ENCODE measurements around the gene SLC13A5.

The SLC13A5 gene

GRCh38 chr17:6638046-6638908, 74.9 kb downstream of the SLC13A5 start:
- TF ChIP-seq POLR2A (IDR thresholded peaks at IDR 0.05; ENCODE audit: low read length) (no peak), GATA1 (IDR thresholded peaks at IDR 0.05; ENCODE audit: low read depth, low read length) (no peak)
- peak in 1 of 2 experiments; percentile 20 for DNase-seq

GRCh38 chr17:6637458-6637840, 75.7 kb downstream of the SLC13A5 start:
- DNase-seq, result no peak
- TF ChIP-seq GATA1 (IDR thresholded peaks at IDR 0.05; ENCODE audit: low read depth, low read length), result no peak
- no peak for TF ChIP-seq POLR2A (IDR thresholded peaks at IDR 0.05; ENCODE audit: low read length)

- no peak for DNase-seq
- TF ChIP-seq POLR2A (IDR thresholded peaks at IDR 0.05; ENCODE audit: low read length) (no peak), GATA1 (IDR thresholded peaks at IDR 0.05; ENCODE audit: low read depth, low read length) (no peak)
Measured at GRCh38 chr17:6636616-6637457, 76.3 kb downstream of the SLC13A5 start.

GRCh38 chr17:6636105-6636504, 77.1 kb downstream of the SLC13A5 start:
- DNase-seq, result no peak
- TF ChIP-seq POLR2A (IDR thresholded peaks at IDR 0.05; ENCODE audit: low read length), result no peak

Measured in erythroblast (primary cell).